DOHH2 (cell line): Measurements from ENCODE around the gene RASA2.

Experiments
- CTCF ChIP-seq: fragments of 200-600 bp; sonication (generic); IDR thresholded peaks from one replicate; pipeline ENCODE4 v1.5.1; 2014; ENCODE audit warnings: antibody characterized with exemption, mild to moderate bottlenecking, low read depth, low read length; ENCODE audit not compliant: poor library complexity, severe bottlenecking
- EZH2phosphoT487 ChIP-seq: fragments of 200-600 bp; sonication (generic); IDR thresholded peaks from 2 replicates; pipeline ENCODE4 v1.6.1; 2017; ENCODE audit warnings: borderline replicate concordance, mild to moderate bottlenecking, antibody characterized with exemption, low read length, moderate library complexity, mixed read lengths

GRCh38 chr3:141529256-141529655 is 42.4 kb downstream of the RASA2 start:
- TF ChIP-seq CTCF (no peak), EZH2phosphoT487 (no peak)
